H1 (cell line): Measurements from ENCODE around the gene BUB1B. TPM values are rescaled to one million over a fixed set of nuclear protein-coding genes. Genes with fewer than 3 reads are reported as not detected.

Source experiments
- ASH2L ChIP-seq: fragments of 200-600, 300-600 bp; sonication (generic); IDR thresholded peaks from one replicate; pipeline ENCODE4 v1.7.1; 2017; ENCODE audit warnings: low read length
- BACH1 ChIP-seq: IDR thresholded peaks from 2 replicates; pipeline ENCODE4 v1.6.1; 2012; ENCODE audit warnings: low read length, improper control_type of control experiment
- CBX8 ChIP-seq: fragments of 300-800, 300-1000 bp; sonication (generic); IDR thresholded peaks from 2 replicates; pipeline ENCODE4 v1.7.1; 2016; ENCODE audit warnings: low read depth, low read length, borderline replicate concordance
- CEBPB ChIP-seq: IDR thresholded peaks from 2 replicates; pipeline ENCODE4 v1.6.1; 2012; ENCODE audit warnings: low read depth, low read length
- CREB1 ChIP-seq: IDR thresholded peaks from 2 replicates; pipeline ENCODE4 v1.6.1; 2012; ENCODE audit warnings: inconsistent platforms
- FOSL1 ChIP-seq: IDR thresholded peaks from 2 replicates; pipeline ENCODE4 v1.6.1; 2011; ENCODE audit warnings: mild to moderate bottlenecking, low read depth, low read length, moderate library complexity; ENCODE audit not compliant: insufficient read depth
- GTF2F1 ChIP-seq: IDR thresholded peaks from 2 replicates; pipeline ENCODE4 v1.6.1; 2012; ENCODE audit warnings: low read depth, low read length, improper control_type of control experiment, borderline replicate concordance
- HDAC6 ChIP-seq: IDR thresholded peaks from one replicate; pipeline ENCODE4 v1.7.1; 2012; ENCODE audit warnings: low read depth, mild to moderate bottlenecking, inconsistent platforms, low read length, moderate library complexity
- JUND ChIP-seq: IDR thresholded peaks from 2 replicates; pipeline ENCODE4 v1.6.1; 2011; ENCODE audit warnings: mild to moderate bottlenecking, improper control_type of control experiment, low read length
- MAFK ChIP-seq: IDR thresholded peaks from 2 replicates; pipeline ENCODE4 v1.6.1; 2012; ENCODE audit warnings: low read depth, mild to moderate bottlenecking, improper control_type of control experiment, low read length
- NANOG ChIP-seq: IDR thresholded peaks from 2 replicates; pipeline ENCODE4 v1.6.1; 2011; ENCODE audit warnings: low read length, low read depth, mild to moderate bottlenecking, inconsistent platforms; ENCODE audit not compliant: insufficient read depth, poor library complexity, severe bottlenecking
- NRF1 ChIP-seq: IDR thresholded peaks from 2 replicates; pipeline ENCODE4 v1.6.1; 2011; ENCODE audit warnings: mild to moderate bottlenecking, low read depth, low read length, improper control_type of control experiment
- POU5F1 ChIP-seq: IDR thresholded peaks from 2 replicates; pipeline ENCODE4 v1.6.1; 2011; ENCODE audit warnings: low read depth, mild to moderate bottlenecking, low read length, moderate library complexity
- RAD21 ChIP-seq, 2 experiments: IDR thresholded peaks in 1 of 2; conservative IDR thresholded peaks in 1 of 2; 2 replicates each; pipeline ENCODE4 v1.6.1; 2011; ENCODE audit warnings: low read depth in 2 of 2, low read length in 2 of 2, improper control_type of control experiment in 1 of 2, inconsistent platforms in 1 of 2, mild to moderate bottlenecking in 1 of 2, moderate library complexity in 1 of 2
- SIRT6 ChIP-seq: IDR thresholded peaks from one replicate; pipeline ENCODE4 v1.7.1; 2012; ENCODE audit warnings: low read length, inconsistent platforms
- polyA plus RNA-seq, 7 experiments: library from polyadenylated mRNA; depleted of rRNA in 3 of 7; stranded (reverse) in 5 of 7; unstranded in 2 of 7; fragments of >200 nt in 5 of 7; fragments of 200-250 nt in 2 of 7; gene quantifications; 1 replicate in 5 of 7; 2 replicates in 1 of 7; 4 replicates in 1 of 7; pipeline versions ENCODE4 v1.2.1 to v1.2.3, GENCODE V29; 2011 to 2013; ENCODE audit warnings: missing spikeins in 2 of 7, mixed read lengths in 2 of 7
- total RNA-seq: library from RNA; stranded (reverse); fragmentation: NEBNext Ultra II Directional; extraction: Animal tissue kit (Norgen Biotek cat#: 25700); gene quantifications from 2 replicates; pipeline ENCODE4 v1.2.1, GENCODE V29; 2021
- TF ChIP-seq, protein P1 (sequence below): IDR thresholded peaks from 2 replicates; pipeline ENCODE4 v1.6.1; 2012; ENCODE audit warnings: inconsistent platforms
- TF ChIP-seq, protein P2 (sequence below), 3 experiments: IDR thresholded peaks; 1 replicate in 2 of 3; 2 replicates in 1 of 3; pipeline versions ENCODE4 v1.5.1 to v1.6.1; 2011; ENCODE audit warnings: low read length in 3 of 3, mild to moderate bottlenecking in 3 of 3, inconsistent platforms in 2 of 3, low read depth in 1 of 3, moderate library complexity in 1 of 3; ENCODE audit not compliant: insufficient read depth in 1 of 3; ENCODE audit errors: control extremely low read depth in 1 of 3
- TF ChIP-seq, protein P3 (sequence below): IDR thresholded peaks from 2 replicates; pipeline ENCODE4 v1.6.1; 2011; ENCODE audit warnings: low read depth, mild to moderate bottlenecking, low read length; ENCODE audit not compliant: insufficient read depth
- TF ChIP-seq, protein P4 (sequence below): IDR thresholded peaks from 2 replicates; pipeline ENCODE4 v1.6.1; 2012; ENCODE audit warnings: low read length, inconsistent platforms

The BUB1B gene
- total and polyA plus RNA-seq, 2 of the 8 experiments (the other 6 are each of a cell fraction or from before 2014, with no cell fraction given) = 48.9 to 144 TPM

DNA sequence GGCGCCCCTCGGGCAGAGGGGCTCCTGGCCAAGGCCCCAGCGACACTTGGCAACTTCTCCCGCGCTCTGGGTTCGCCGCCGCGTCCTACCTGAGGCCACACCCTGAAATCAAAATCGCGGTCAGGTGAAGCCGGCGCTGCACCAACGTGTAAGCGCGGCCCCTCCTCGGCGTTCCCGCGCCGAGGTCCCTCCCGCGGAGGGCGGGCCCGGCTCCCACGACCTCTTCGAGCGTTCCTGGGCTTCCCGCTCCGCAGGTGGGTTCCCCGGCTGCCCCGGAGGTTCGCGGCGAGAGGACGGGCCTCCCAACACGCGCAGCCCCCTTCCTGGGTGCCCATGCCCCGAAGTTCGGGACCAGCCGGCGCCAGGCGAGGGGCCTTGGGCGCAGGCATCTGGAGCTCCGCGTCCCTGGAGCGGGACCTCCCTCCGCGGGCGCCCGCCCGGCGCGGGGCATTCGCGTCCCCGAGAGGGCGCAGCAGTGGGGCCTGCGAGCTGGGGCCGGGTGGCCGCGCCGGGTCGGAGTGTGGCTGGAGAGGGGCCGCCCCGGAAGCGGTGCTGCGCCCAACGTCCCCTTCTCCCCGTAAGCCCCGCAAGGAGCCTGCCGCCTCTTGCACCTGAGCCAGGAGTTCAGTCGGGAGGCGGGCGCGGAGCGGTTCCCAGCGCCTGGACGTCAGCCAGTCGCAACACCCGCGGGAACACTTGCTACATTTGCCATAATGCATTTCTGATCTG, 91.7 kb downstream of the BUB1B start (continued):
- TF ChIP-seq, protein P1, sequence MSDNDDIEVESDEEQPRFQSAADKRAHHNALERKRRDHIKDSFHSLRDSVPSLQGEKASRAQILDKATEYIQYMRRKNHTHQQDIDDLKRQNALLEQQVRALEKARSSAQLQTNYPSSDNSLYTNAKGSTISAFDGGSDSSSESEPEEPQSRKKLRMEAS = 0 out of 2 replicates have a peak, but pooled peaks have one; percentile 64
- TF ChIP-seq, protein P2, sequence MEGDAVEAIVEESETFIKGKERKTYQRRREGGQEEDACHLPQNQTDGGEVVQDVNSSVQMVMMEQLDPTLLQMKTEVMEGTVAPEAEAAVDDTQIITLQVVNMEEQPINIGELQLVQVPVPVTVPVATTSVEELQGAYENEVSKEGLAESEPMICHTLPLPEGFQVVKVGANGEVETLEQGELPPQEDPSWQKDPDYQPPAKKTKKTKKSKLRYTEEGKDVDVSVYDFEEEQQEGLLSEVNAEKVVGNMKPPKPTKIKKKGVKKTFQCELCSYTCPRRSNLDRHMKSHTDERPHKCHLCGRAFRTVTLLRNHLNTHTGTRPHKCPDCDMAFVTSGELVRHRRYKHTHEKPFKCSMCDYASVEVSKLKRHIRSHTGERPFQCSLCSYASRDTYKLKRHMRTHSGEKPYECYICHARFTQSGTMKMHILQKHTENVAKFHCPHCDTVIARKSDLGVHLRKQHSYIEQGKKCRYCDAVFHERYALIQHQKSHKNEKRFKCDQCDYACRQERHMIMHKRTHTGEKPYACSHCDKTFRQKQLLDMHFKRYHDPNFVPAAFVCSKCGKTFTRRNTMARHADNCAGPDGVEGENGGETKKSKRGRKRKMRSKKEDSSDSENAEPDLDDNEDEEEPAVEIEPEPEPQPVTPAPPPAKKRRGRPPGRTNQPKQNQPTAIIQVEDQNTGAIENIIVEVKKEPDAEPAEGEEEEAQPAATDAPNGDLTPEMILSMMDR (IDR thresholded peaks at IDR 0.05; ENCODE audit: control extremely low read depth in 1 of 3, insufficient read depth in 1 of 3, low read depth in 1 of 3, low read length in 3 of 3) = no peak
- TF ChIP-seq HDAC6 = no peak
- no peak for TF ChIP-seq RAD21 (IDR thresholded peaks at IDR 0.05 in 1 of 2, conservative IDR thresholded peaks at IDR 0.05 in 1 of 2; ENCODE audit: low read depth in 2 of 2, low read length in 2 of 2)
- no peak for TF ChIP-seq NANOG
- TF ChIP-seq NRF1 = no peak
- no peak for TF ChIP-seq CBX8
- no peak for TF ChIP-seq MAFK
- no peak for TF ChIP-seq GTF2F1
- TF ChIP-seq CREB1 = no peak
- TF ChIP-seq FOSL1 = no peak
- TF ChIP-seq CEBPB = no peak
- no peak for TF ChIP-seq BACH1
- TF ChIP-seq, protein P3, sequence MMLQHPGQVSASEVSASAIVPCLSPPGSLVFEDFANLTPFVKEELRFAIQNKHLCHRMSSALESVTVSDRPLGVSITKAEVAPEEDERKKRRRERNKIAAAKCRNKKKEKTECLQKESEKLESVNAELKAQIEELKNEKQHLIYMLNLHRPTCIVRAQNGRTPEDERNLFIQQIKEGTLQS = no peak
- TF ChIP-seq, protein P4, sequence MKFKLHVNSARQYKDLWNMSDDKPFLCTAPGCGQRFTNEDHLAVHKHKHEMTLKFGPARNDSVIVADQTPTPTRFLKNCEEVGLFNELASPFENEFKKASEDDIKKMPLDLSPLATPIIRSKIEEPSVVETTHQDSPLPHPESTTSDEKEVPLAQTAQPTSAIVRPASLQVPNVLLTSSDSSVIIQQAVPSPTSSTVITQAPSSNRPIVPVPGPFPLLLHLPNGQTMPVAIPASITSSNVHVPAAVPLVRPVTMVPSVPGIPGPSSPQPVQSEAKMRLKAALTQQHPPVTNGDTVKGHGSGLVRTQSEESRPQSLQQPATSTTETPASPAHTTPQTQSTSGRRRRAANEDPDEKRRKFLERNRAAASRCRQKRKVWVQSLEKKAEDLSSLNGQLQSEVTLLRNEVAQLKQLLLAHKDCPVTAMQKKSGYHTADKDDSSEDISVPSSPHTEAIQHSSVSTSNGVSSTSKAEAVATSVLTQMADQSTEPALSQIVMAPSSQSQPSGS = no peak
- TF ChIP-seq SIRT6 = no peak
- no peak for TF ChIP-seq JUND
- TF ChIP-seq POU5F1 = no peak
- peak; percentile 43 for TF ChIP-seq ASH2L
